Astrocyte (in vitro differentiated cells and primary cell): Measurements from ENCODE around the gene FRYL. TPM values are rescaled to one million over a fixed set of nuclear protein-coding genes. Genes with fewer than 3 reads are reported as not detected.
"Not testable (repeated sequence)": the region's sequence is repeated elsewhere in the genome, so short reads cannot be mapped to it uniquely, and the experiment has no call there.

Experiments
- DNase-seq: peaks from one replicate; pipeline ENCODE4 v3.0.0-alpha.2; 2010; ENCODE audit warnings: low read depth
- FAIRE-seq: peaks from 2 replicates; lab custom pipeline; 2011; peaks lifted over from hg19 to GRCh38; lab: Jason Lieb, UNC
- H2AFZ ChIP-seq: 2 replicates; pipeline ENCODE4 v1.6.0; 2012; ENCODE audit warnings: low read depth, low read length, inconsistent platforms
- H3K27ac ChIP-seq: 2 replicates; pipeline ENCODE4 v1.5.1; 2011; ENCODE audit warnings: low read depth, low read length, inconsistent platforms
- H3K27me3 ChIP-seq: 2 replicates; pipeline ENCODE4 v1.6.0; 2011; ENCODE audit warnings: low read length, inconsistent platforms; ENCODE audit not compliant: insufficient read depth
- H3K36me3 ChIP-seq: 2 replicates; pipeline ENCODE4 v1.5.1; 2011; ENCODE audit warnings: low read length, inconsistent platforms; ENCODE audit not compliant: insufficient read depth
- H3K4me1 ChIP-seq: 2 replicates; pipeline ENCODE4 v1.5.1; 2011; ENCODE audit warnings: low read length, inconsistent platforms; ENCODE audit not compliant: insufficient read depth
- H3K4me2 ChIP-seq: 2 replicates; pipeline ENCODE4 v1.6.0; 2012; ENCODE audit warnings: low read length, inconsistent platforms
- H3K4me3 ChIP-seq: 2 replicates; pipeline ENCODE4 v1.5.1; 2011; ENCODE audit warnings: low read depth, mild to moderate bottlenecking, low read length, inconsistent platforms; ENCODE audit not compliant: insufficient read depth
- H3K79me2 ChIP-seq: 2 replicates; pipeline ENCODE4 v1.6.0; 2012; ENCODE audit warnings: mild to moderate bottlenecking, low read length, inconsistent platforms; ENCODE audit not compliant: insufficient read depth
- H3K9ac ChIP-seq: 2 replicates; pipeline ENCODE4 v1.6.0; 2012; ENCODE audit warnings: mild to moderate bottlenecking, low read length, inconsistent platforms
- H3K9me3 ChIP-seq: 2 replicates; pipeline ENCODE4 v1.5.1; 2012; ENCODE audit warnings: low read depth, mild to moderate bottlenecking, low read length, inconsistent platforms; ENCODE audit not compliant: insufficient read depth
- H4K20me1 ChIP-seq: 2 replicates; pipeline ENCODE4 v1.6.0; 2012; ENCODE audit warnings: low read length, inconsistent platforms; ENCODE audit not compliant: insufficient read depth
- H3K27ac Mint-ChIP-seq: one replicate; pipeline ENCODE4 v1.8.0; 2021; ENCODE audit warnings: mild to moderate bottlenecking, mixed read lengths; ENCODE audit not compliant: unreplicated experiment
- H3K27me3 Mint-ChIP-seq: one replicate; pipeline ENCODE4 v1.8.0; 2021; ENCODE audit warnings: low read depth, mixed read lengths; ENCODE audit not compliant: unreplicated experiment
- H3K36me3 Mint-ChIP-seq: one replicate; pipeline ENCODE4 v1.8.0; 2021; ENCODE audit warnings: low read depth, mixed read lengths; ENCODE audit not compliant: unreplicated experiment
- H3K4me1 Mint-ChIP-seq: one replicate; pipeline ENCODE4 v1.8.0; 2021; ENCODE audit warnings: low read depth, mixed read lengths; ENCODE audit not compliant: unreplicated experiment
- H3K4me3 Mint-ChIP-seq: one replicate; pipeline ENCODE4 v1.8.0; 2021; ENCODE audit warnings: mild to moderate bottlenecking, moderate library complexity, mixed read lengths; ENCODE audit not compliant: unreplicated experiment
- H3K9me3 Mint-ChIP-seq: one replicate; pipeline ENCODE4 v1.8.0; 2021; ENCODE audit warnings: mild to moderate bottlenecking, mixed read lengths; ENCODE audit not compliant: unreplicated experiment
- CTCF ChIP-seq: IDR thresholded peaks from 2 replicates; pipeline ENCODE4 v1.5.1; 2011; ENCODE audit warnings: low read depth, mild to moderate bottlenecking, inconsistent platforms, low read length, moderate library complexity; ENCODE audit not compliant: insufficient read depth
- EZH2 ChIP-seq: IDR thresholded peaks from 2 replicates; pipeline ENCODE4 v1.6.1; 2012; ENCODE audit warnings: mild to moderate bottlenecking, low read length, inconsistent platforms; ENCODE audit not compliant: insufficient read depth
- total RNA-seq: library from RNA; stranded (reverse); gene quantifications from 2 replicates; pipeline ENCODE4 v1.2.1, GENCODE V29; 2021

The FRYL gene
- total RNA-seq, 1 donor from 2014 or later, result 70.0 TPM

DNA sequence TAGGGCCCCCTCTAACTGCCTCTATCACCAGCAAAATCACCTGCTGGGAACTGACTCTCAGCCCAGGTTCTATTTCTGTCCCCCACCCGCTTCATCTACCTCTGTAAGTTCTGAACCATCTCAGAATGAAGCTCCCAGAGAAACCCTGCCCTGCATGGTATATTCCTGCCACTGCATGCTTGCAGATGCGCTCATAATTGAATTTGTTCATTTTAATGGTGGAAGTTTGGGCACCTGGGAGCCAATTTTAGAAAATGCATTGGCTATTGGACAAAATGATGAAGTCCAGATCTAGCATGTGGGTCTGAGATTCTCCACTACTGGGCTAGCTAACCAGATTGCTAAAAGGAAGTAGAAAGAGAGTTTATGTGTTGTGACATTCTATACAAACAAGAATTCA is 325.5 kb downstream of the FRYL start:
- DNase-seq, result no peak
- Mint-ChIP-seq H3K4me1 (no peaks in the 10 kb centered on the region), H3K9me3 (peaks cover 7% of the 10 kb centered on the region), H3K27ac (no peak overlapping the region), H3K36me3 (no peaks in the 10 kb centered on the region), H3K4me3 (no peak overlapping the region), H3K27me3 (peaks cover 4% of the 10 kb centered on the region)
- FAIRE-seq, result no peak
- no peak overlapping the region for H3K4me3 ChIP-seq
- H4K20me1 ChIP-seq, result no peaks in the 10 kb centered on the region
- no peak overlapping the region for H3K9ac ChIP-seq
- H3K4me1 ChIP-seq, result no peaks in the 10 kb centered on the region
- no peaks in the 10 kb centered on the region for H3K27me3 ChIP-seq
- no peak overlapping the region for H3K4me2 ChIP-seq
- H3K79me2 ChIP-seq, result no peaks in the 10 kb centered on the region
- no peaks in the 10 kb centered on the region for H3K9me3 ChIP-seq
- no peak overlapping the region for H3K27ac ChIP-seq
- no peak overlapping the region for H2AFZ ChIP-seq
- no peaks in the 10 kb centered on the region for H3K36me3 ChIP-seq
- TF ChIP-seq CTCF (no peak), EZH2 (no peak)

- H3K9ac ChIP-seq, H3K4me2 ChIP-seq, H3K4me1 ChIP-seq, H2AFZ ChIP-seq, H3K27me3 Mint-ChIP-seq, H3K4me3 Mint-ChIP-seq, H3K79me2 ChIP-seq, H3K36me3 ChIP-seq, H3K4me3 ChIP-seq, DNase-seq, FAIRE-seq, H3K9me3 ChIP-seq, H3K9me3 Mint-ChIP-seq, H3K27ac Mint-ChIP-seq, H3K27ac ChIP-seq, H3K27me3 ChIP-seq, H3K4me1 Mint-ChIP-seq, H3K36me3 Mint-ChIP-seq, H4K20me1 ChIP-seq: not testable (repeated sequence)
Observed at GRCh38 chr4:48451656-48452055, 328.4 kb downstream of the FRYL start.

- Mint-ChIP-seq H3K27me3 (no peaks in the 10 kb centered on the region), H3K9me3 (peaks cover 2% of the 10 kb centered on the region), H3K4me1 (no peaks in the 10 kb centered on the region), H3K4me3 (no peak overlapping the region), H3K27ac (no peak overlapping the region), H3K36me3 (no peaks in the 10 kb centered on the region)
- H3K4me3 ChIP-seq, result no peak overlapping the region
- no peaks in the 10 kb centered on the region for H3K4me1 ChIP-seq
- H4K20me1 ChIP-seq, result no peaks in the 10 kb centered on the region
- H3K9me3 ChIP-seq, result no peaks in the 10 kb centered on the region
- TF ChIP-seq CTCF (no peak), EZH2 (no peak)
- no peak overlapping the region for H3K9ac ChIP-seq
- no peak overlapping the region for H3K4me2 ChIP-seq
- no peak overlapping the region for H2AFZ ChIP-seq
- no peaks in the 10 kb centered on the region for H3K79me2 ChIP-seq
- no peak for FAIRE-seq
- no peak for DNase-seq
- no peaks in the 10 kb centered on the region for H3K36me3 ChIP-seq
- no peaks in the 10 kb centered on the region for H3K27me3 ChIP-seq
- no peak overlapping the region for H3K27ac ChIP-seq
Observed at GRCh38 chr4:48450740-48451139, 329.3 kb downstream of the FRYL start.
